ENCODE measurements around the gene SMARCC1. TPM values are rescaled to one million over a fixed set of nuclear protein-coding genes. Genes with fewer than 3 reads are reported as not detected.

The SMARCC1 gene
- total RNA-seq, 1 donor from 2014 or later = 73.4 TPM

GRCh38 chr3:47783673-47784072 lies 2.0 kb upstream of the SMARCC1 start:
- TF ChIP-seq, protein P1, sequence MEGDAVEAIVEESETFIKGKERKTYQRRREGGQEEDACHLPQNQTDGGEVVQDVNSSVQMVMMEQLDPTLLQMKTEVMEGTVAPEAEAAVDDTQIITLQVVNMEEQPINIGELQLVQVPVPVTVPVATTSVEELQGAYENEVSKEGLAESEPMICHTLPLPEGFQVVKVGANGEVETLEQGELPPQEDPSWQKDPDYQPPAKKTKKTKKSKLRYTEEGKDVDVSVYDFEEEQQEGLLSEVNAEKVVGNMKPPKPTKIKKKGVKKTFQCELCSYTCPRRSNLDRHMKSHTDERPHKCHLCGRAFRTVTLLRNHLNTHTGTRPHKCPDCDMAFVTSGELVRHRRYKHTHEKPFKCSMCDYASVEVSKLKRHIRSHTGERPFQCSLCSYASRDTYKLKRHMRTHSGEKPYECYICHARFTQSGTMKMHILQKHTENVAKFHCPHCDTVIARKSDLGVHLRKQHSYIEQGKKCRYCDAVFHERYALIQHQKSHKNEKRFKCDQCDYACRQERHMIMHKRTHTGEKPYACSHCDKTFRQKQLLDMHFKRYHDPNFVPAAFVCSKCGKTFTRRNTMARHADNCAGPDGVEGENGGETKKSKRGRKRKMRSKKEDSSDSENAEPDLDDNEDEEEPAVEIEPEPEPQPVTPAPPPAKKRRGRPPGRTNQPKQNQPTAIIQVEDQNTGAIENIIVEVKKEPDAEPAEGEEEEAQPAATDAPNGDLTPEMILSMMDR (conservative IDR thresholded peaks at IDR 0.05; ENCODE audit: low read depth, low read length) = no peak
- no peak for DNase-seq (ENCODE audit: low read depth)
- no peak overlapping the region for H3K4me3 ChIP-seq (ENCODE audit: low read depth, low read length)

DNA sequence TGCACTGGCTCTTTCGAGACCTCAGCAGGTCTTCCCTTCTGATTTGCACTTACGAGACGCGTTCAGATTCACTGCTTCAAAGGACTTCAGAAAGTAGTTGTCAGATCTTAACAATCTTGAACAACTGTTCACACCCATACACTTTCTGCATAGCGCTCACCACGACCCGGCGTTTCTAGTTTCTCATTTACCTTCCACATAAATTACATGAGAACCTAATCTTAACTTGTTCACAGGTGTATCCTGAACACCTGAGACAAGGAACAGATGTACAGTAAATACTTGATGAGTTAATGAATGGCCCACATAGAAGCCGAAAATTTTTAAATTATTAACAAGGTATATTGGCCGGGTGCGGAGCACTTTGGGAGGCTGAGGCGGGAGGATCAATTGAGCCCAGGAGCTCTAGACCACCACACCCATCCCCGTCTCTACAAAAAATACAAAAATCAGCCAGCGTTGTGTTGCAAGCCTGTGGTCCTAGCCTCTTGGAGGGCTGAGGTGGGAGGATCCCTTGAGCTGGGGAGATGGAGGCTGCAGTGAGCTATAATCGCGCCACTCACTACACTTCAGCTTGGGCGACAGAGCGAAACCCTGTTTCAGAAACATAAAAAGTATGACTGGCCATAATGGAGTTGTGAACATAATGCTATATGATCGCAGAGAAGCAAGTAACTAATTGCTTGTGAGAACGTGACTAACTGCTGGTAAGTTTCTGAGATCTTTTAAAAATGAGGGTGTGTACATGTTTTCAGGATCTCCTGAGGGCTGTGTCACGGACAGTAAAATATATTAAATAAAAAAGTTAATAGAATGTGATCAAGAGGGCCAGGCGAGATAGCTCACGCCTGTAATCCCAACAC lies 984 bp upstream of the SMARCC1 start:
- peak overlapping the region; percentile 92 for H3K4me3 ChIP-seq (ENCODE audit: low read depth, low read length)
- DNase-seq (ENCODE audit: low read depth) = no peak
- TF ChIP-seq, protein P1 (conservative IDR thresholded peaks at IDR 0.05; ENCODE audit: low read depth, low read length) = no peak

DNA sequence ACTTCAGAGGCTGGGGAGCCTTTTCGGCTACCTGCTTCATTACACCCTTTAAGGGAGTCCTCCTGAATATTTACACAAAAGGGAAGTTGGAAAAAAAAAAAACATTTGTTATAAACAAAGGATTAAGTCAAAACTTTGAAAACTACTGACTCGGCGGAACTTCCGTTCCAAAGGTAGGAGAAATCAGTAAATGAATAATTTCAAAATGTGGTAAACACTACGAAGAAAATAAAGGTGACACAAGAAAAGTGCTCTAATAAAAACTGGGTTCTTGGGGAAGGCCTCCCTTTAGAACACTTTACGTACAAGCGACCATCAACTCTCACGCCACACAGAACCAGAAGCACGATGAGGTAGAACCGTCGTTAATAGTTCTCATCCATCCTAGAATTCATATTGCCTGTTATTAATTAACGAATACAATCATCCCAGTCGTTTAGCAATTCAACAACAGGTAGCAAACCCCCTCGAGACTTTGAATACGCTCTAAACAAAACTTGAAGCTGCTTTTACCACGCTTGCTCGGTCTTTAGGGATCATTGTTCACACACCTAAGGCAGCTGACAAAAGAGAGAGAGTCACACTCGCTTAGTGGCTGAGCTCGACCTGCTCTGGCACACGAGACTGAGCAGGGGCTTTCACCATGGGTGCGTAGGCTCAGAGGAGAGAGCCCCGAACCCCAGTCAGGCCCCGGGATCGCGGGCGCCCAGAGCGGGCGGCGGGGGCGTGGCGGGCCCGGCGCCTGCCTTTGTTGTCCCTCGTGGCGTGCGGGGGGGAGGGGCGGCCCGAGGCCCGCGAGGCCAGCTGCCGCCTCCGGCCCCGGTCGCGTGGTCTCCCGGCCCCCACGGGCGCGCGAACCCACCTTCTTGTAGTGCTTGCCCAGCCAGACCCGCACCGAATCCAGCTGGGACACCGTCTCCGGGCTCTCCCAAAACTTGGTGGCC lies 680 bp downstream of the SMARCC1 start:
- TF ChIP-seq, protein P1 (conservative IDR thresholded peaks at IDR 0.05; ENCODE audit: low read depth, low read length) = no peak

GRCh38 chr3:47778746-47779145 lies 2.9 kb downstream of the SMARCC1 start:
- H3K4me3 ChIP-seq (ENCODE audit: low read depth, low read length) = peak overlapping the region; percentile 92
- TF ChIP-seq, protein P1 (conservative IDR thresholded peaks at IDR 0.05; ENCODE audit: low read depth, low read length) = no peak
- DNase-seq (ENCODE audit: low read depth) = no peak

More for the DNA sequence above, 680 bp downstream of the SMARCC1 start:
- DNase-seq (ENCODE audit: low read depth) = peak; percentile 31
- H3K4me3 ChIP-seq (ENCODE audit: low read depth, low read length) = peak overlapping the region; percentile 92

GRCh38 chr3:47772788-47773187 lies 8.9 kb downstream of the SMARCC1 start:
- TF ChIP-seq, protein P1 (conservative IDR thresholded peaks at IDR 0.05; ENCODE audit: low read depth, low read length) = no peak
- DNase-seq (ENCODE audit: low read depth) = no peak
- no peak overlapping the region for H3K4me3 ChIP-seq (ENCODE audit: low read depth, low read length)

GRCh38 chr3:47772047-47772446 lies 9.6 kb downstream of the SMARCC1 start:
- no peak overlapping the region for H3K4me3 ChIP-seq (ENCODE audit: low read depth, low read length)
- DNase-seq (ENCODE audit: low read depth) = no peak
- TF ChIP-seq, protein P1 (conservative IDR thresholded peaks at IDR 0.05; ENCODE audit: low read depth, low read length) = no peak
